Measurements from ENCODE around the gene C6orf15. TPM values are rescaled to one million over a fixed set of nuclear protein-coding genes. Genes with fewer than 3 reads are reported as not detected.

C6orf15 gene
- total RNA-seq = not detected in 2 replicates

DNA sequence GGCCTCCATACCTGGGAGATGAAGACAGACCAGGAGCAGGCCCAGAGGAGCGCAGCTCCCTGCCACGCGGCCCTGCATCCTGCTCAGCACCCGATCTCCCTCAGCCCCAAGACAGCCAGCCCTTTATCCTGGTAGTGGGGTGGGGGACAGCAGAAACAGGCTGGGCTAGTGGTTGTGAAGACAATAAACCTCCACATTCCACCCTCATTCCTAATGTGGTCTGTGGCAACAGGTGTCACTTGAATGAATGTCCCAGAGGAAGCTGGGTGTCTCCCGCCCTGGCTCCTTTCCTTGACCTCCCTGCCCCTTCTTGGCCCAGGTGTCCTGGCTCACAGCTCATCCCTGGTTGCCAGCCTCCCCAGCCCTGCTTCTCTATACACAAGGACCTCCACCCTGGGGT is at the start of gene C6orf15:
Gene C6orf15, minus strand, starts transcription at position 98 of the 400 bp plus-strand sequence. Its CDS starts 20 bp downstream, at position 78.
- H3K4me3 ChIP-seq (ENCODE audit: low read depth, low read length) = no peak within 1 kb of the TSS
- TF ChIP-seq, protein P1, sequence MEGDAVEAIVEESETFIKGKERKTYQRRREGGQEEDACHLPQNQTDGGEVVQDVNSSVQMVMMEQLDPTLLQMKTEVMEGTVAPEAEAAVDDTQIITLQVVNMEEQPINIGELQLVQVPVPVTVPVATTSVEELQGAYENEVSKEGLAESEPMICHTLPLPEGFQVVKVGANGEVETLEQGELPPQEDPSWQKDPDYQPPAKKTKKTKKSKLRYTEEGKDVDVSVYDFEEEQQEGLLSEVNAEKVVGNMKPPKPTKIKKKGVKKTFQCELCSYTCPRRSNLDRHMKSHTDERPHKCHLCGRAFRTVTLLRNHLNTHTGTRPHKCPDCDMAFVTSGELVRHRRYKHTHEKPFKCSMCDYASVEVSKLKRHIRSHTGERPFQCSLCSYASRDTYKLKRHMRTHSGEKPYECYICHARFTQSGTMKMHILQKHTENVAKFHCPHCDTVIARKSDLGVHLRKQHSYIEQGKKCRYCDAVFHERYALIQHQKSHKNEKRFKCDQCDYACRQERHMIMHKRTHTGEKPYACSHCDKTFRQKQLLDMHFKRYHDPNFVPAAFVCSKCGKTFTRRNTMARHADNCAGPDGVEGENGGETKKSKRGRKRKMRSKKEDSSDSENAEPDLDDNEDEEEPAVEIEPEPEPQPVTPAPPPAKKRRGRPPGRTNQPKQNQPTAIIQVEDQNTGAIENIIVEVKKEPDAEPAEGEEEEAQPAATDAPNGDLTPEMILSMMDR (IDR thresholded peaks at IDR 0.05; ENCODE audit: insufficient read depth, low read depth, low read length) = no peak
- no peak for DNase-seq (ENCODE audit: low read depth)

DNA sequence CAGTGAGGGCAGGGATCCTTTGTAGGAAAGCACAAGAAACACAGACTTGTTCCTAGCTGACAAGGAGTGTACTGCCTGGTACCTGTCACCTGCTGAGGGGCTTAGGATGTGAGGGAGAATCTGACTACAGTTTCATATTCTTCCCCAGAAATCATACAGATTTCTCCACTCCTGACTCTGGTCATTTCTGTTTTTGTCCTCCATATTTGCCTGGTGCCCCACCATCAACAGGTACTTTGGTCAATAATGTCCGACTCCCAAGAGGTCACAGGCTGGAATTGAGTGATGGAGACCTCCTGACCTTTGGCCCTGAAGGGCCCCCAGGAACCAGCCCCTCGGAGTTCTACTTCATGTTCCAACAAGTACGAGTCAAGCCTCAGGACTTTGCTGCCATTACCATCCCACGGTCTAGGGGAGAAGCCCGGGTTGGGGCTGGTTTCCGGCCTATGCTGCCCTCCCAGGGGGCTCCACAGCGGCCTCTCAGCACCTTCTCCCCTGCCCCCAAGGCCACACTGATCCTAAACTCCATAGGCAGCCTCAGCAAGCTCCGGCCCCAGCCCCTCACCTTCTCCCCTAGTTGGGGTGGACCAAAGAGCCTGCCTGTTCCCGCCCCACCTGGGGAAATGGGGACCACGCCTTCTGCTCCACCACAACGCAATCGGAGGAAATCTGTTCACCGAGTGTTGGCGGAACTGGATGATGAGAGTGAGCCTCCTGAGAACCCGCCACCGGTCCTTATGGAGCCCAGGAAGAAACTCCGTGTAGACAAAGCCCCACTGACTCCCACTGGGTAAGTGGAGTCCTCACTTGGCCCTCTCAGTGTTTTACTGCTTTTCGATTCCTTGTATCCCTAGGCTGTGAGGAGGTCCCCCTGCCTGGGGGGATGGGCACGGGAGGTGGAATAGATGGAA is 49.1 kb upstream of the C6orf15 start:
- no peak for DNase-seq (ENCODE audit: low read depth)
- TF ChIP-seq, protein P1 (IDR thresholded peaks at IDR 0.05; ENCODE audit: insufficient read depth, low read depth, low read length) = no peak
- no peak overlapping the region for H3K4me3 ChIP-seq (ENCODE audit: low read depth, low read length)

DNA sequence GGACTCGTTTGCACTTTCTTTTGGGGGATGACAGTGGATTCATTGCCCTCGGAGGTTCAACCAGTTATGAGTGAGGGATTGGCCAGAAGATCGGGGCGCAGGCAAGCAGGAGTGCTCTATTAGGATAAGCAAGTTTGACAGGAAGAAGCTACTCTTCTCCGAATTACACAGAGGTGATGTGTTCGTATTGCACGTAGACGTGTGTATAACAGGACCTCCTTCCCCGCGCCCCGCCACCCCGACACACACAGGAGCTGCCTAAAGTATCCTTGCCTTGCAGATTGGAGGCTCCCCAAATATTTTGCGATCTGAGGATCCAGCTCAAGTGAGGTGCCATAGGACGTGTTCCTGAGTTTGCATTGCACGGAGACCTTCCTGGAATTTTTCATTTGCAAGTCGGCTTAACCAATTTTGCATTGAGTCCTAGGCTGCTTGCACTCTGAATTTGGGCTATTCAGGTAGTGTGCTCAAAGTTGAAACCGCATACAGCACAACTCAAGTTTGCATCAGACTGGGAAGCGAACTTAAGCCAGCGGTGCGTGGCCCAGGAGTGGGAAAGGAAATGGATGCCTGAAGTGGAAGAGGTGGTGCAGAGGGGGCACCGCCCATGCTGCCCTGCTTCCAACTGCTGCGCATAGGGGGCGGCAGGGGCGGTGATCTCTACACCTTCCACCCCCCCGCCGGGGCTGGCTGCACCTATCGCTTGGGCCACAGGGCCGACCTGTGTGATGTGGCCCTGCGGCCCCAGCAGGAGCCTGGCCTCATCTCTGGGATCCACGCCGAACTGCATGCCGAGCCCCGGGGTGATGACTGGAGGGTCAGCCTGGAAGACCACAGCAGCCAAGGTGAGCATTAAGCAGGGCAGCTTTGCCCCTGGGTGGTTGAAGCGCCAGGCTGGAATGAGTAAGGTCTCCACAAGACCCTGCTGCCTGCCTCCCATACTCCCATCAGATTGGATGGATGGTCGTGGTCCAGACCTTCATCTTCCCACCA is 46.8 kb upstream of the C6orf15 start:
- H3K4me3 ChIP-seq (ENCODE audit: low read depth, low read length) = peak overlapping the region; percentile 79
- TF ChIP-seq, protein P1 (IDR thresholded peaks at IDR 0.05; ENCODE audit: insufficient read depth, low read depth, low read length) = peak; percentile 14
- DNase-seq (ENCODE audit: low read depth) = peak; percentile 11

DNA sequence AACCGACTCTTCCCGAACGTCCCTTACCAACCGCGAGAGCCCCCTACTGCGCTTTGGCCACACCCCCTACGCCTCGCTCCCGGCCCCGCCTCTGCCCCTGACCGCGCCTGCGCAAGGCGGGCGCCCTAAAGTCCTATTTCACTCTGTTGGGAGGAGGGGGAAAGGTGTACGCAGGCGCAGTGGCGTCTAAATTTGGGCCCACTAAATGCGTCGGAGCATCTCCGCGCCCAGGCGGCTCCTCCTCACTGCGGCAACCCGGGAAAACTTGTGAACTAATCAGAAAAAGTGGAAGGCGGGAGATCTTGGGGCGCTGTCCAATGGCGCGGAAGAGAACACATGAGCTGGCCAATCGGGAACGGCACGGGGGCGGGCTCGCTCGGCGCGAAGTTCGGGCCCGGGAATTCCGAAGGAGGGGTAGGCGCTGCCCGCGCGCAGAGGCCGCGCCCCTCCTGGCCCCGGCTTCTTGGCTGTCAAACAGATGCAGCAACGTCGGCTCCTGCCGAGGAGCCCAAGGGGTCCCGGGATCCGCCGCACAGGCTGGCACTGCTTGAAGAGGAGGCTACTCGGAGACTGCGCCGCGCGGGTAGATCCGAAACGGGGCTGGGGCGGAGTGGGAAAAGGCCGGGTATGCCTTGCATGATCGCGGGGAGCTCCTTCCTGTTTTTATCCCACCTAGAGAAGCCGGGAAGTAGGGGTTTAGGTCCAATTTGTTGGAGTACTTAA is 45.9 kb upstream of the C6orf15 start, which contains the start of gene TCF19:
Gene TCF19, plus strand, starts transcription at position 450 of the 723 bp plus-strand sequence. CDS start 881 bp downstream, outside the sequence.
- H3K4me3 ChIP-seq (ENCODE audit: low read depth, low read length) = peak within 1 kb of the TSS; percentile 79
- TF ChIP-seq, protein P1 (IDR thresholded peaks at IDR 0.05; ENCODE audit: insufficient read depth, low read depth, low read length) = no peak
- peak; percentile 99 for DNase-seq (ENCODE audit: low read depth)

DNA sequence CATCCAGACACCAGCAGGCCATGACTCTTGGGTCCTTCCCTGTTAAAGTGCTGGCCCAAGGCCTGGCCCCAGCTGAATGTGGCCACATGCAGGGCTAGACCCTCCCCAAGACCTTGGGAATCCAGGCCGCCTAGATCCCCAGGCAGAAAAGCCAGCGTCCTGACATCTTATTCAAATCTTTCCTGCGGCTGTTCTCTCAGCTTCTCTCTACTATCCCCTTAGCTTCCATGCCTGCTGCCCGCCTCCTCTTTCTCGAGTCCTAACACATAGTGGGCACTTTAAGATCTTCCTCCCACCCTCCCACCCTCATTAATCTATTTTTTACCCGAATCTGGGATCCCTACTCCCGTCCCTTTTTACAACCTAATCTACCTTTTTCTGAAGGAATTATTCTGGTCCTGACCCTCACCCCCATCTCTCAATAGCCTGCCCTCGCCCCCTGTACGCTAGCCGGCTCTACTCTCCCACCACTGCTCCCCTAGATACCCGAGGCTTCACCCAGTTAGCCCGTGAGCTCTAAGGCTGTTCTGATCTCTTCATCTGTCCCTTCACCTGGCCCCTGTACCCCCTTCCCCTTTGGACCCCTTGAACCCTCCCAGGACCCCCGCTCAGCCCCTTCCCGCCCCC is 45.3 kb upstream of the C6orf15 start, which contains the start of gene CCHCR1:
Gene CCHCR1, minus strand, starts transcription at position 290 of the 627 bp plus-strand sequence. Its CDS starts 202 bp downstream, at position 88.
- H3K4me3 ChIP-seq (ENCODE audit: low read depth, low read length) = peak within 1 kb of the TSS; percentile 79
- DNase-seq (ENCODE audit: low read depth) = no peak
- TF ChIP-seq, protein P1 (IDR thresholded peaks at IDR 0.05; ENCODE audit: insufficient read depth, low read depth, low read length) = no peak

Measured in fibroblast of villous mesenchyme (primary cell).